HepG2 (cell line): ENCODE data around the gene FZD4. TPM values are rescaled to one million over a fixed set of nuclear protein-coding genes. Genes with fewer than 3 reads are reported as not detected.
A peak's percentile ranks its signal among the peaks of the same experiment; 100 is the strongest.

ENCODE experiments used
- GLI4 ChIP-seq: sonication (generic); formaldehyde crosslinking; IDR thresholded peaks from 2 replicates; pipeline ENCODE4 v1.5.1; 2020; ENCODE audit warnings: missing genetic modification reagents, mild to moderate bottlenecking, moderate library complexity, borderline replicate concordance
- MED13 ChIP-seq: sonication (generic); formaldehyde crosslinking; IDR thresholded peaks from 2 replicates; pipeline ENCODE4 v1.5.0; 2020; ENCODE audit warnings: missing genetic modification reagents
- MYC ChIP-seq: sonication (generic); formaldehyde crosslinking; IDR thresholded peaks from 2 replicates; pipeline ENCODE4 v1.9.0; 2021; ENCODE audit warnings: missing genetic modification reagents, borderline replicate concordance
- POLR2G ChIP-seq: fragments of 200-400 bp; formaldehyde crosslinking; IDR thresholded peaks from 2 replicates; pipeline ENCODE4 v1.6.1; 2018; ENCODE audit warnings: mild to moderate bottlenecking, low read depth, low read length, moderate library complexity
- RARA ChIP-seq: IDR thresholded peaks from 2 replicates; pipeline ENCODE4 v1.6.1; 2016; ENCODE audit warnings: missing genetic modification reagents, missing compliant biosample characterization
- TBP ChIP-seq: sonication (generic); formaldehyde crosslinking; IDR thresholded peaks from 2 replicates; pipeline ENCODE4 v1.5.0; 2020; ENCODE audit warnings: missing genetic modification reagents
- ZBTB20 ChIP-seq: sonication (generic); formaldehyde crosslinking; IDR thresholded peaks from 2 replicates; pipeline ENCODE4 v1.8.1; 2023; ENCODE audit warnings: missing genetic modification reagents, low read depth, mild to moderate bottlenecking, borderline replicate concordance
- ZNF292 ChIP-seq: sonication (generic); formaldehyde crosslinking; IDR thresholded peaks from 2 replicates; pipeline ENCODE4 v1.8.1; 2022; ENCODE audit warnings: mild to moderate bottlenecking, low read depth, missing genetic modification reagents, borderline replicate concordance
- ZNF333 ChIP-seq: sonication (generic); formaldehyde crosslinking; IDR thresholded peaks from 2 replicates; pipeline ENCODE4 v1.4.0; 2020; ENCODE audit warnings: mild to moderate bottlenecking, missing genetic modification reagents, borderline replicate concordance
- ZNF530 ChIP-seq: sonication (generic); formaldehyde crosslinking; IDR thresholded peaks from 2 replicates; pipeline ENCODE4 v1.5.0; 2020; ENCODE audit warnings: low read depth, mild to moderate bottlenecking, missing genetic modification reagents
- ZNF629 ChIP-seq: sonication (generic); formaldehyde crosslinking; conservative IDR thresholded peaks from 2 replicates; pipeline ENCODE4 v1.5.0; 2020; ENCODE audit warnings: missing genetic modification reagents
- ZNF724P ChIP-seq: sonication (generic); formaldehyde crosslinking; IDR thresholded peaks from 2 replicates; pipeline ENCODE4 v1.8.0; 2022; ENCODE audit warnings: missing genetic modification reagents, borderline replicate concordance
- ZSCAN9 ChIP-seq: IDR thresholded peaks from 2 replicates; pipeline ENCODE4 v1.6.1; 2016; ENCODE audit warnings: borderline replicate concordance
- polyA plus RNA-seq, 8 experiments: library from polyadenylated mRNA; depleted of rRNA in 3 of 8; stranded (reverse) in 7 of 8; unstranded in 1 of 8; fragments of >200 nt; fragmentation: Illumina TruSeq in 4 of 8; extraction: Trizol in 4 of 8; gene quantifications; 2 replicates each; pipeline versions ENCODE4 v1.2.1 to v1.2.3, GENCODE V29; 2011 to 2016; ENCODE audit warnings: low read depth in 4 of 8, missing spikeins in 1 of 8, mixed read lengths in 1 of 8; ENCODE audit not compliant: insufficient read depth in 1 of 8
- total RNA-seq, 5 experiments: library from RNA; depleted of rRNA; stranded (reverse); fragments of >200 nt; fragmentation: Illumina TruSeq; extraction: Trizol; gene quantifications; 2 replicates each; pipeline ENCODE4 v1.2.3, GENCODE V29; 2016; ENCODE audit warnings: low read depth in 1 of 5
- TF ChIP-seq, protein P1 (sequence below): sonication (generic); formaldehyde crosslinking; IDR thresholded peaks from 2 replicates; pipeline ENCODE4 v1.4.0; 2020; ENCODE audit warnings: missing genetic modification reagents, borderline replicate concordance
- TF ChIP-seq, protein P2 (sequence below): sonication (generic); formaldehyde crosslinking; IDR thresholded peaks from 2 replicates; pipeline ENCODE4 v1.4.0; 2020; ENCODE audit warnings: mild to moderate bottlenecking, missing genetic modification reagents
- TF ChIP-seq, protein P3 (sequence below): sonication (generic); formaldehyde crosslinking; IDR thresholded peaks from 2 replicates; pipeline ENCODE4 v1.5.0; 2020; ENCODE audit warnings: mild to moderate bottlenecking, missing genetic modification reagents, borderline replicate concordance
- TF ChIP-seq, protein P4 (sequence below): IDR thresholded peaks from 2 replicates; pipeline ENCODE4 v1.6.1; 2018; ENCODE audit warnings: missing genetic modification reagents
- TF ChIP-seq, protein P5 (sequence below): sonication (generic); formaldehyde crosslinking; IDR thresholded peaks from 2 replicates; pipeline ENCODE4 v1.4.0; 2020; ENCODE audit warnings: missing genetic modification reagents, borderline replicate concordance
- TF ChIP-seq, protein P6 (sequence below): sonication (generic); formaldehyde crosslinking; IDR thresholded peaks from 2 replicates; pipeline ENCODE4 v1.5.0; 2020; ENCODE audit warnings: mild to moderate bottlenecking, missing genetic modification reagents

The FZD4 gene
- total and polyA plus RNA-seq, 2 of the 13 experiments (the other 11 are each of a cell fraction or from before 2014, with no cell fraction given): 46.5 to 70.4 TPM

DNA sequence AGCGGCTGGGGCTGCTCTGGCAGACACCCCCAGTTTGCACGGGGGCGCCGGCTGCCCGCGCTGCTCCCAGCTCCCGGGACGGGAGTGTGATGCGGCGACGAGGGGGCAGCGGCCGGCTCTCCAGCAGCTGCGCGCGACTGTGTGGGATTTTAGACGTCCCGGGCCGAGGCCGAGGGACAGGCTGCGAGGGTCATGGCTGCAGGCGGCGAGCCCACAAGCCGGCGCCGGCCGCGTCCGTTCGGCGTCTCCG is 159 bp downstream of the FZD4 start (continued):
- TF ChIP-seq, protein P1, sequence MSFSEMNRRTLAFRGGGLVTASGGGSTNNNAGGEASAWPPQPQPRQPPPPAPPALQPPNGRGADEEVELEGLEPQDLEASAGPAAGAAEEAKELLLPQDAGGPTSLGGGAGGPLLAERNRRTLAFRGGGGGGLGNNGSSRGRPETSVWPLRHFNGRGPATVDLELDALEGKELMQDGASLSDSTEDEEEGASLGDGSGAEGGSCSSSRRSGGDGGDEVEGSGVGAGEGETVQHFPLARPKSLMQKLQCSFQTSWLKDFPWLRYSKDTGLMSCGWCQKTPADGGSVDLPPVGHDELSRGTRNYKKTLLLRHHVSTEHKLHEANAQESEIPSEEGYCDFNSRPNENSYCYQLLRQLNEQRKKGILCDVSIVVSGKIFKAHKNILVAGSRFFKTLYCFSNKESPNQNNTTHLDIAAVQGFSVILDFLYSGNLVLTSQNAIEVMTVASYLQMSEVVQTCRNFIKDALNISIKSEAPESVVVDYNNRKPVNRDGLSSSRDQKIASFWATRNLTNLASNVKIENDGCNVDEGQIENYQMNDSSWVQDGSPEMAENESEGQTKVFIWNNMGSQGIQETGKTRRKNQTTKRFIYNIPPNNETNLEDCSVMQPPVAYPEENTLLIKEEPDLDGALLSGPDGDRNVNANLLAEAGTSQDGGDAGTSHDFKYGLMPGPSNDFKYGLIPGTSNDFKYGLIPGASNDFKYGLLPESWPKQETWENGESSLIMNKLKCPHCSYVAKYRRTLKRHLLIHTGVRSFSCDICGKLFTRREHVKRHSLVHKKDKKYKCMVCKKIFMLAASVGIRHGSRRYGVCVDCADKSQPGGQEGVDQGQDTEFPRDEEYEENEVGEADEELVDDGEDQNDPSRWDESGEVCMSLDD: 0 out of 2 replicates have a peak, but pooled peaks have one; percentile 53
- 0 out of 2 replicates have a peak, but pooled peaks have one; percentile 5 for TF ChIP-seq ZNF530 (CRISPR knock-in tag)
- TF ChIP-seq ZNF292 (CRISPR knock-in tag): no peak
- TF ChIP-seq ZSCAN9: no peak
- TF ChIP-seq, protein P2, sequence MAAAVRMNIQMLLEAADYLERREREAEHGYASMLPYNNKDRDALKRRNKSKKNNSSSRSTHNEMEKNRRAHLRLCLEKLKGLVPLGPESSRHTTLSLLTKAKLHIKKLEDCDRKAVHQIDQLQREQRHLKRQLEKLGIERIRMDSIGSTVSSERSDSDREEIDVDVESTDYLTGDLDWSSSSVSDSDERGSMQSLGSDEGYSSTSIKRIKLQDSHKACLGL: peak; percentile 53; the same call in 1 of the 2 replicates
- TF ChIP-seq, protein P3, sequence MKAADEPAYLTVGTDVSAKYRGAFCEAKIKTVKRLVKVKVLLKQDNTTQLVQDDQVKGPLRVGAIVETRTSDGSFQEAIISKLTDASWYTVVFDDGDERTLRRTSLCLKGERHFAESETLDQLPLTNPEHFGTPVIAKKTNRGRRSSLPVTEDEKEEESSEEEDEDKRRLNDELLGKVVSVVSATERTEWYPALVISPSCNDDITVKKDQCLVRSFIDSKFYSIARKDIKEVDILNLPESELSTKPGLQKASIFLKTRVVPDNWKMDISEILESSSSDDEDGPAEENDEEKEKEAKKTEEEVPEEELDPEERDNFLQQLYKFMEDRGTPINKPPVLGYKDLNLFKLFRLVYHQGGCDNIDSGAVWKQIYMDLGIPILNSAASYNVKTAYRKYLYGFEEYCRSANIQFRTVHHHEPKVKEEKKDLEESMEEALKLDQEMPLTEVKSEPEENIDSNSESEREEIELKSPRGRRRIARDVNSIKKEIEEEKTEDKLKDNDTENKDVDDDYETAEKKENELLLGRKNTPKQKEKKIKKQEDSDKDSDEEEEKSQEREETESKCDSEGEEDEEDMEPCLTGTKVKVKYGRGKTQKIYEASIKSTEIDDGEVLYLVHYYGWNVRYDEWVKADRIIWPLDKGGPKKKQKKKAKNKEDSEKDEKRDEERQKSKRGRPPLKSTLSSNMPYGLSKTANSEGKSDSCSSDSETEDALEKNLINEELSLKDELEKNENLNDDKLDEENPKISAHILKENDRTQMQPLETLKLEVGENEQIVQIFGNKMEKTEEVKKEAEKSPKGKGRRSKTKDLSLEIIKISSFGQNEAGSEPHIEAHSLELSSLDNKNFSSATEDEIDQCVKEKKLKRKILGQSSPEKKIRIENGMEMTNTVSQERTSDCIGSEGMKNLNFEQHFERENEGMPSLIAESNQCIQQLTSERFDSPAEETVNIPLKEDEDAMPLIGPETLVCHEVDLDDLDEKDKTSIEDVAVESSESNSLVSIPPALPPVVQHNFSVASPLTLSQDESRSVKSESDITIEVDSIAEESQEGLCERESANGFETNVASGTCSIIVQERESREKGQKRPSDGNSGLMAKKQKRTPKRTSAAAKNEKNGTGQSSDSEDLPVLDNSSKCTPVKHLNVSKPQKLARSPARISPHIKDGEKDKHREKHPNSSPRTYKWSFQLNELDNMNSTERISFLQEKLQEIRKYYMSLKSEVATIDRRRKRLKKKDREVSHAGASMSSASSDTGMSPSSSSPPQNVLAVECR: peak; percentile 12
- 0 out of 2 replicates have a peak, but pooled peaks have one; percentile 42 for TF ChIP-seq MED13
- 0 out of 2 replicates have a peak, but pooled peaks have one; percentile 6 for TF ChIP-seq ZNF333 (CRISPR knock-in tag)
- TF ChIP-seq ZBTB20: no peak
- TF ChIP-seq ZNF629 (CRISPR knock-in tag): no peak
- no peak for TF ChIP-seq GLI4 (CRISPR knock-in tag)
- peak; percentile 72 for TF ChIP-seq POLR2G
- no peak for TF ChIP-seq RARA (CRISPR knock-in tag)
- TF ChIP-seq, protein P4, sequence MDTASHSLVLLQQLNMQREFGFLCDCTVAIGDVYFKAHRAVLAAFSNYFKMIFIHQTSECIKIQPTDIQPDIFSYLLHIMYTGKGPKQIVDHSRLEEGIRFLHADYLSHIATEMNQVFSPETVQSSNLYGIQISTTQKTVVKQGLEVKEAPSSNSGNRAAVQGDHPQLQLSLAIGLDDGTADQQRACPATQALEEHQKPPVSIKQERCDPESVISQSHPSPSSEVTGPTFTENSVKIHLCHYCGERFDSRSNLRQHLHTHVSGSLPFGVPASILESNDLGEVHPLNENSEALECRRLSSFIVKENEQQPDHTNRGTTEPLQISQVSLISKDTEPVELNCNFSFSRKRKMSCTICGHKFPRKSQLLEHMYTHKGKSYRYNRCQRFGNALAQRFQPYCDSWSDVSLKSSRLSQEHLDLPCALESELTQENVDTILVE (CRISPR knock-in tag): no peak
- peak; percentile 35; the same call in 1 of the 2 replicates for TF ChIP-seq MYC (CRISPR knock-in tag)
- TF ChIP-seq, protein P5, sequence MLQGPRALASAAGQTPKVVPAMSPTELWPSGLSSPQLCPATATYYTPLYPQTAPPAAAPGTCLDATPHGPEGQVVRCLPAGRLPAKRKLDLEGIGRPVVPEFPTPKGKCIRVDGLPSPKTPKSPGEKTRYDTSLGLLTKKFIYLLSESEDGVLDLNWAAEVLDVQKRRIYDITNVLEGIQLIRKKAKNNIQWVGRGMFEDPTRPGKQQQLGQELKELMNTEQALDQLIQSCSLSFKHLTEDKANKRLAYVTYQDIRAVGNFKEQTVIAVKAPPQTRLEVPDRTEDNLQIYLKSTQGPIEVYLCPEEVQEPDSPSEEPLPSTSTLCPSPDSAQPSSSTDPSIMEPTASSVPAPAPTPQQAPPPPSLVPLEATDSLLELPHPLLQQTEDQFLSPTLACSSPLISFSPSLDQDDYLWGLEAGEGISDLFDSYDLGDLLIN: peak; percentile 45; the same call in 1 of the 2 replicates
- 0 out of 2 replicates have a peak, but pooled peaks have one; percentile 75 for TF ChIP-seq TBP (CRISPR knock-in tag)
- TF ChIP-seq, protein P6, sequence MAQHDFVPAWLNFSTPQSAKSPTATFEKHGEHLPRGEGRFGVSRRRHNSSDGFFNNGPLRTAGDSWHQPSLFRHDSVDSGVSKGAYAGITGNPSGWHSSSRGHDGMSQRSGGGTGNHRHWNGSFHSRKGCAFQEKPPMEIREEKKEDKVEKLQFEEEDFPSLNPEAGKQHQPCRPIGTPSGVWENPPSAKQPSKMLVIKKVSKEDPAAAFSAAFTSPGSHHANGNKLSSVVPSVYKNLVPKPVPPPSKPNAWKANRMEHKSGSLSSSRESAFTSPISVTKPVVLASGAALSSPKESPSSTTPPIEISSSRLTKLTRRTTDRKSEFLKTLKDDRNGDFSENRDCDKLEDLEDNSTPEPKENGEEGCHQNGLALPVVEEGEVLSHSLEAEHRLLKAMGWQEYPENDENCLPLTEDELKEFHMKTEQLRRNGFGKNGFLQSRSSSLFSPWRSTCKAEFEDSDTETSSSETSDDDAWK: no peak
- TF ChIP-seq ZNF724P (CRISPR knock-in tag): no peak; the same call in 1 of the 2 replicates
